Measurements from ENCODE around the gene MIF.

DNA sequence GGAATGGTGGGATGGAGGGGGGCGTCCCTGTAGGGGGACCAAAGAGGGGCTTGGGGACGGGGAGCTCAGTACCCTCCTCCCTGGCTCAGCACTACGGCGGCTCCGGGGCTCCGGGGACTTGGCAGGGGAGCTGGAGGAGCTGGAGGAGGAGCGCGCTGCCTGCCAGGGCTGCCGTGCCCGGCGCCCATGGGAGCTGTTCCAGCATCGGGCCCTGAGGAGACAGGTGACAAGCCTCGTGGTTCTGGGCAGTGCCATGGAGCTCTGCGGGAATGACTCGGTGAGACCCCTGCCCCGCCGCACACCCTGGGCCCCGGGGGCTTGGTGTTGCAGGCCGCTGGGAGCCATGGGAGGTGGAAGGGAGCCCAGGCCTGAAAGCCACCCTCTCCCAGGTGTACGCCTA lies 11.8 kb upstream of the MIF start:
- TF ChIP-seq, protein P1, sequence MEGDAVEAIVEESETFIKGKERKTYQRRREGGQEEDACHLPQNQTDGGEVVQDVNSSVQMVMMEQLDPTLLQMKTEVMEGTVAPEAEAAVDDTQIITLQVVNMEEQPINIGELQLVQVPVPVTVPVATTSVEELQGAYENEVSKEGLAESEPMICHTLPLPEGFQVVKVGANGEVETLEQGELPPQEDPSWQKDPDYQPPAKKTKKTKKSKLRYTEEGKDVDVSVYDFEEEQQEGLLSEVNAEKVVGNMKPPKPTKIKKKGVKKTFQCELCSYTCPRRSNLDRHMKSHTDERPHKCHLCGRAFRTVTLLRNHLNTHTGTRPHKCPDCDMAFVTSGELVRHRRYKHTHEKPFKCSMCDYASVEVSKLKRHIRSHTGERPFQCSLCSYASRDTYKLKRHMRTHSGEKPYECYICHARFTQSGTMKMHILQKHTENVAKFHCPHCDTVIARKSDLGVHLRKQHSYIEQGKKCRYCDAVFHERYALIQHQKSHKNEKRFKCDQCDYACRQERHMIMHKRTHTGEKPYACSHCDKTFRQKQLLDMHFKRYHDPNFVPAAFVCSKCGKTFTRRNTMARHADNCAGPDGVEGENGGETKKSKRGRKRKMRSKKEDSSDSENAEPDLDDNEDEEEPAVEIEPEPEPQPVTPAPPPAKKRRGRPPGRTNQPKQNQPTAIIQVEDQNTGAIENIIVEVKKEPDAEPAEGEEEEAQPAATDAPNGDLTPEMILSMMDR (conservative IDR thresholded peaks at IDR 0.05; ENCODE audit: low read length), result no peak
- TF ChIP-seq EZH2phosphoT487 (IDR thresholded peaks at IDR 0.05; ENCODE audit: borderline replicate concordance), result no peak
